ENCODE measurements around the gene TBC1D21. TPM values are rescaled to one million over a fixed set of nuclear protein-coding genes. Genes with fewer than 3 reads are reported as not detected.
A peak's percentile ranks its signal among the peaks of the same experiment; 100 is the strongest.

The TBC1D21 gene
- total RNA-seq, 2 donors from 2014 or later: not detected

GRCh38 chr15:73927476-73928240 lies 54.3 kb downstream of the TBC1D21 start:
- Histone ChIP-seq H3K27ac (peak overlapping the region; percentile 97), H3K4me1 (ENCODE audit: control insufficient read depth in 1 of 2, low read depth in 2 of 2) (peaks cover 53 to 81% of the 10 kb centered on the region in 2 donors), H3K36me3 (no peaks in the 10 kb centered on the region), H3K9me3 (no peaks in the 10 kb centered on the region), H3K27me3 (replicated peaks; ENCODE audit: insufficient read depth) (no peaks in the 10 kb centered on the region), H3K4me3 (peak overlapping the region; percentile 85)
- no peak for DNase-seq (ENCODE audit: low spot score)
- peak; percentile 35 for TF ChIP-seq CTCF (IDR thresholded peaks at IDR 0.05)
- no peak for ATAC-seq (ENCODE audit: insufficient number of reproducible peaks, low FRiP score, low read depth)

- DNase-seq (ENCODE audit: low spot score) (no peak), ATAC-seq (ENCODE audit: insufficient number of reproducible peaks, low FRiP score, low read depth) (no peak)
- no peak for TF ChIP-seq CTCF (IDR thresholded peaks at IDR 0.05)
- peak overlapping the region; percentile 97 for H3K27ac ChIP-seq
- H3K27me3 ChIP-seq (replicated peaks; ENCODE audit: insufficient read depth): no peaks in the 10 kb centered on the region
- peak overlapping the region; percentile 85 for H3K4me3 ChIP-seq
- H3K9me3 ChIP-seq: no peaks in the 10 kb centered on the region
- H3K4me1 ChIP-seq (ENCODE audit: control insufficient read depth in 1 of 2, low read depth in 2 of 2): peaks cover 48 to 81% of the 10 kb centered on the region in 2 donors
- H3K36me3 ChIP-seq: no peaks in the 10 kb centered on the region
Observed at GRCh38 chr15:73928241-73928579, 54.8 kb downstream of the TBC1D21 start.

GRCh38 chr15:73928971-73929627 lies 55.7 kb downstream of the TBC1D21 start:
- H3K4me1 ChIP-seq (ENCODE audit: control insufficient read depth in 1 of 2, low read depth in 2 of 2): peaks cover 39 to 73% of the 10 kb centered on the region in 2 donors
- peak overlapping the region; percentile 97 for H3K27ac ChIP-seq
- H3K36me3 ChIP-seq: no peaks in the 10 kb centered on the region
- ATAC-seq (ENCODE audit: insufficient number of reproducible peaks, low FRiP score, low read depth) (no peak), DNase-seq (ENCODE audit: low spot score) (no peak)
- H3K27me3 ChIP-seq (replicated peaks; ENCODE audit: insufficient read depth): no peaks in the 10 kb centered on the region
- no peak for TF ChIP-seq CTCF (IDR thresholded peaks at IDR 0.05)
- no peaks in the 10 kb centered on the region for H3K9me3 ChIP-seq
- H3K4me3 ChIP-seq: peak overlapping the region; percentile 85

DNA sequence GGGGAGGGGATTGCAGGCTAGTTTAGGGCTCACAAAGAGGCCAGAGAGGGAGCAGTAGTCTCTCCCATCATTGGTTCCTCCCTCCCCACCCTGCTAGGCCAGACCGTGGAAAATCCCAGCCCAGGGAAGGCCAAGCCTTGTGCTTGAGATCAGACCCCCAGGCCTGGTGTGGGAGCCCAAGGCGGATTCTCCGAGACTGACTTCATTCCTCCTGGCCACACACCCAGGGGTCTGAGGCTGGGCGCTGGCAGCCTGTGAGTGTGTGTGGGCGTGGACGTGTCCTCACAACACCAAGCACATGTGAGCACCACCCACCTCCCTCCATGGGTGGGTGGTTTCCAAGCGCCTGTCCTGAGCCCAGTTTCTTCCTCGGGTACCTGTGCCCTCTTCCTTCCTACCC lies 57.0 kb downstream of the TBC1D21 start:
- peak overlapping the region; percentile 85 for H3K4me3 ChIP-seq
- DNase-seq (ENCODE audit: low spot score) (no peak), ATAC-seq (ENCODE audit: insufficient number of reproducible peaks, low FRiP score, low read depth) (peak; percentile 33)
- H3K27me3 ChIP-seq (replicated peaks; ENCODE audit: insufficient read depth): no peaks in the 10 kb centered on the region
- H3K4me1 ChIP-seq (ENCODE audit: control insufficient read depth in 1 of 2, low read depth in 2 of 2): peaks cover 34 to 68% of the 10 kb centered on the region in 2 donors
- no peak for TF ChIP-seq CTCF (IDR thresholded peaks at IDR 0.05)
- H3K27ac ChIP-seq: peak overlapping the region; percentile 97
- no peaks in the 10 kb centered on the region for H3K9me3 ChIP-seq
- no peaks in the 10 kb centered on the region for H3K36me3 ChIP-seq

- DNase-seq (ENCODE audit: low spot score): peak; percentile 80
- TF ChIP-seq CTCF (IDR thresholded peaks at IDR 0.05): no peak
- Histone ChIP-seq H3K27me3 (replicated peaks; ENCODE audit: insufficient read depth) (no peaks in the 10 kb centered on the region), H3K4me1 (ENCODE audit: control insufficient read depth in 1 of 2, low read depth in 2 of 2) (peaks cover 34 to 68% of the 10 kb centered on the region in 2 donors), H3K36me3 (no peaks in the 10 kb centered on the region), H3K9me3 (no peaks in the 10 kb centered on the region), H3K4me3 (peak overlapping the region; percentile 85), H3K27ac (peak overlapping the region; percentile 97)
- peak; percentile 10 for ATAC-seq (ENCODE audit: insufficient number of reproducible peaks, low FRiP score, low read depth)
Observed at GRCh38 chr15:73930790-73931281, 57.5 kb downstream of the TBC1D21 start.

Data from thoracic aorta (tissue), 2 donors.